Stimulated activated CD4-positive, alpha-beta T cell treated with anti-CD3 and anti-CD28 coated beads, Interleukin-4, amount 100 ng/mL, for 4 hours (primary cell): Measurements from ENCODE around the gene RBM47.
"Not testable (repeated sequence)": the region's sequence is repeated elsewhere in the genome, so short reads cannot be mapped to it uniquely, and the experiment has no call there.

ENCODE experiments used
- DNase-seq, 2 experiments: peaks; one replicate each; pipeline ENCODE4 v3.0.0-alpha.2; 2020

The RBM47 gene

GRCh38 chr4:40559585-40560465, 69.8 kb downstream of the RBM47 start:
- no peak for DNase-seq

DNA sequence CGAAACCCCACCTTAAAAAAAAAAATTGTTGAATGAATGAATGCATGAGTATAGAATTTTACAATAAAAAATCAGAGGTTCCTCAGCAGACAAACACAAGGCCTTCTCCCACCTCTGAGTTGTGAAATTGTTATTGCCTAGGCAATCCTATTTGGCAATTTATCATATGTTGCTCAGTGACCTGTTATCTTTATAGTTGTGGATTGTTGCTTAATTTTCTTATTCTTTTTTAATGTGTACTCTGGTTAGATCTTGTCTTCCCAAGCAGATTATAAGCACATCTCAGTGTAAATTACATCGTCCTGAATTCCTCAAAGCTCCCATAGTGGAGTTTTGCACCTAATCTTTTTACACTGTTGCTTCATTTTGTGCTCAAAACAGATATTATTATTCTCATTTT, 71.9 kb downstream of the RBM47 start:
- DNase-seq: no peak

DNA sequence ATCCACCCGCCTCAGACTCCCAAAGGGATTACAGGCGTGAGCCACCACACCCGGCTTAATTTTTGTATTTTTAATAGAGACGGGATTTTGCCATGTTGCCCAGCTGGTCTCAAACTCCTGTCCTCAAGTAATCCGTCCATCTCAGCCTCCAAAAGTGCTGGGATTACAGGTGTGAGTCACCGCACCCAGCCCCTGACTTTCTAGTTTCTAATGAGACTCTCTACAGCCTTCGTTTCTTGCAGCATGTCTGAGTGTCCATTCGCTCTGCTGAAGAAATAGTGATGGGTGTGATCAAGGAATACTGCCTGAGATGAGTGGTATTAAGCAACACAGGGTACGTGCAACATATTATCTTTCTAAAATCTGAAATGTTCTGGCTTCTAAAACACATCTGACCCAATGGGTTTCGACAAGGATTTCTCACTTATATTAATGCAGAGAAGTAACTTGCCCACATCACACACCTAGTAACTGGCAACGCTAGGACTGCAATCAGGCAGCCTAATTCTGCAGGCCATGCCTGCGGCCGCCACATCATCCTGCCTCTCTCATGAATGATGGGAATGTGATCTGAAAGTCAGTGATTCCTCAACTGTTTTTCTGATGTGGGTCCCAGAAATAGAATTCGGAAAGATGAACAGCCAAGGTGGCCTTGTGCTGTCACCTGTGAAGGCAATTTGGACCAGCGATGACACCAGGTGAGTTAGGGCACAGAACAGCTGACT, 74.3 kb downstream of the RBM47 start:
- no peak for DNase-seq

- DNase-seq: not testable (repeated sequence)
Observed at GRCh38 chr4:40554641-40555040, 75.0 kb downstream of the RBM47 start.

DNA sequence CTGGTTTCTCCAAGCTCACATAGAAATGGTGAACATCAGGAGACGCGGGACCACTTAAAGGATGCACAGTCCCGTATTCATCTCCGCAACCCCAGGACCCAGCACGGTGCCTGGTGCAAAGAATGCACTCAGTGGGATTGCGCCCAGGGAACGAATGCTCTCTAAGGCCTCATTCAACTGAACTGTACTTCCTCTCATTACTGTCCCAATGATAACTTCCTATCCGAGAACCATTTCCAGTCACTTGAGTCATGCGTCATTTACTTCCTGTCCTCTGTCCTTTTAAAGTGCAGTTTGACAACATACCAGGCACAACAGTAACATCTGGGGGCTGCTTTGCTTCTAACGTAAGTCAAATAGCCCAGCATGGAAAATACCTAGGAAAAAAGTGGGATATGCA, 75.7 kb downstream of the RBM47 start:
- no peak for DNase-seq

DNA sequence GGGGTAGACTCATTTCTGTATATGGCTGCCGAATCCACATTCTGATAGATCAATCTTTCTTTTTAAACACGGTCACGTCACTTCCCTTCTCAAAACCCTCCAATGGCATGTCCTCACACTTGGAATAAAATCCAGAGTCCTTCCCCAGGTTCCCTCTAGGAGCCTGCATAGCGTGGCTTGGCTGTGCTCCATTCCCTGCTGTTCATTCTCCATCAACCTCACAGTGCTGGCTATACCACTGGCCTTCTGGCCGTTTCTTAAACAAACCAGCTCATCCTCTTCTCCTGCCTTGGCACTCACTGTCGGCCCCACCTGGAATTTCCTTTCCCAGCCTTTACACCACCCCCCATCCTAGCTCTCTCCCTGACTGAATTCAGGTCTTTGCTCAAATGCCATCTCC, 77.1 kb downstream of the RBM47 start:
- DNase-seq: no peak

DNA sequence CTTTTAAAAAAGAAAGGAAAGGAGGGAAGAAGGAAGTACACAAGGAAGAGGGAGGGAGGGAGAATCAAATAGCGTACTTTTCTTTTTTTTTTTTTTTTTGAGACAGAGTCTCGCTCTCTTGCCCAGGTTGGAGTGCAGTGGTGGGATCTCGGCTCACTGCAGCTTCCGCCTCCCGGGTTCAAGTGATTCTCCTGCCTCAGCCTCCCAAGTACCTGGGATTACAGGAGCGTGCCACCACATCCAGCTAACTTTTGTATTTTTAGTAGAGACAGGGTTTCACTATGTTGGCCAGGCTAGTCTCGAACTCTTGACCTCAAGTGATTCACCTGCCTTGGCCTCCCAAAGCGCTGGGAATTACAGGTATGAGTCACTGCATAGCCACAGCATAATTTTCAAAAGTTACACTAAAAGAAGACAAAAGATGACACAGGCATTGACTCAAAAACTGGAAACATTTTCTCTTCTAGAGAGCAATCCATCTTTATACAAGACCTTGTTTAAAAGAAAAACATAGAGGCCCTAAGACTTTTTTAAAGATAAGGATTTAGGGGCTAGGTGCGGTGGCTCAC, 78.0 kb downstream of the RBM47 start:
- DNase-seq: peak in 1 of 2 experiments; percentile 37

- DNase-seq: peak in 1 of 2 experiments; percentile 27
Observed at GRCh38 chr4:40550948-40551462, 78.7 kb downstream of the RBM47 start.

GRCh38 chr4:40550196-40550595, 79.5 kb downstream of the RBM47 start:
- DNase-seq: no peak

DNA sequence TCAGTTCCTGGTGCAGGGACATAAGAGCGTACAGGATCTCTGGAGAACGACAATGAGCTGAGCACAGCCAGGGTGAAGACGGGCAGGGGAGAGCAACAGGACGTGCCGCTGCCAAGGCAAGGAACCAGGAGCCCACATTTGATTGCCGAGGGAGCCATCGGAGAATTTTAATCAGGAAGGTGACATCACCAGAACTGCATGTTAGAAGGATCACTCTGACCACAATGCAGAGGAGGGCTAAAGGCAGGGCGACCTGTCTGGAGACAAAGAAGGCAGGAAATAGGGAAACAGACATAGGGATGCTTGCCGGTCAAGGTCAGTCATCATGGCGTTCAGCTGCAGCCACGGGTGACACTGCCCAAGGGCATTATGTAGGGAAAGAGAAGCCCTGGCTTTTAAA, 81.4 kb downstream of the RBM47 start:
- DNase-seq: no peak

- DNase-seq: no peak
Observed at GRCh38 chr4:40547789-40548132, 81.9 kb downstream of the RBM47 start.

DNA sequence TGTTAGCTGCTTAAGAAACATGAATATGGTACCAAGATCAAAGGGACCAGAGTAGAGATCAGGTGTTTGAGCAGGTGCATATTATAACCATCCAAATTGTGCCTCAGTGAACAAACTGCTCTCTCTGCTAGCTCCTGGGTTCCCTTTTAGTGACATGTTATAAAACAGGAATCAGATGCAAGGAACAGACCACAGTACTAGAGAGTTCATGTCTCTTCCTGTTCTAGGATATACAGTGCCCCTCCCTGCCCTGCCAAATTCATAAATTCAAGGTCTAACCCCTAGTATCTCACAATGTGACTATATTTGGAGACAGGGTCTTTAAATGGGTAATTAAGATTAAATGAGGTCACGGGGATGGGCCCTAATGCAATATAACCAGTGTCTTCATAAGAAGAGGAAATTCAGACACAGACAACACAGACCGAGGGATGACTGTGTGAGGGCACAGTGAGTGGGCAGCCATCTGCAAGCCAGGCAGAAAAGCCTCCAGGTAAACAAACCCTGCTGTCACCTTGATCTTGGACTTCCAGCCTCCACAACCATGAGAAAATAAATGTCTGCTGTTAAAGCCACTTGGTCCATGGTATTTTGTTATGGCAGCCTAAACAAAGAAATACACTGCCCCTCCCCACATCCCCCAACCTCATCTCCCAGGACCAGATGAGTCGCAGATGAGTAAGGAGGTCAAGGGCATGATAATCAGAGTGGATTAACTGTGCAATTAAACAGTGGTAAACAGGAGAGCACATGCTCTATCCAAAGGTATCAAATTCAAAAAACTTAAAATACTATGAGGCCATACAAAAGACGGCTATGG, 82.5 kb downstream of the RBM47 start:
- DNase-seq: no peak

DNA sequence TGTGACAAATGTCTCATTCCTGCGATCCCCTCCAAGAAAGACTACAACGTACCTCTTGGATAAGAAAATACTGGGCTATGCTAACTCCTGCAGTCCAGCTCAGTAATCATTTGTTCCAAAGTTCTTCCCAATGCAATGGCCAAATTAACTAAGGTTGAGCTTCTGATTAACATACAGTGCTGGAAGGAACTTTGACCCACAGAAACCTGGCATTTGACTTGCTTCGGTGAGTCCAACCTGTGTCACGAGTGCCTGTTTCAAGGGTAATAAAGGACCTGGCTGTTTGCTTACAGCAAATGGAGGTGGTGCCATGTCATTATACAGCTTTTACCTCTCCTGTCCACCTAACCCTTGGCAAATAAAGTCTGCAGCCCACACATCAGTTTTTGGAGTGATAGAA, 83.2 kb downstream of the RBM47 start:
- no peak for DNase-seq

DNA sequence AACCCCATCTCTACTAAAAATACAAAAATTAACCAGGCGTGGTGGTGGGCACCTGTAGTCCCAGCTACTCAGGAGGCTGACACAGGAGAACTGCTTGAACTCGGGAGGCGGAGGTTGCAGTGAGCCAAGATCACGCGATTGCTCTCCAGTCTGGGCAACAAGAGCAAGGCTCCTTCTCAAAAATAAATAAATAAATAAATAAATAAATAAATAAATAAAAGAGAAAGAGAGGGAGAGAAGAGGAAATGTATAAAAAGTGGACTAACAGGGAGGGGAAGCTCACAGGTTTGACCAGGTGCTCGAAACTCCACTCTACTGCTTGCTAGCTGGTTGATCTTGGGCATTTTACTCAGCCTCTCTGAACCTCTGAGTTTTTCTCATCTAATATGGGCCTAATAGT, 84.2 kb downstream of the RBM47 start:
- DNase-seq: not testable (repeated sequence)

DNA sequence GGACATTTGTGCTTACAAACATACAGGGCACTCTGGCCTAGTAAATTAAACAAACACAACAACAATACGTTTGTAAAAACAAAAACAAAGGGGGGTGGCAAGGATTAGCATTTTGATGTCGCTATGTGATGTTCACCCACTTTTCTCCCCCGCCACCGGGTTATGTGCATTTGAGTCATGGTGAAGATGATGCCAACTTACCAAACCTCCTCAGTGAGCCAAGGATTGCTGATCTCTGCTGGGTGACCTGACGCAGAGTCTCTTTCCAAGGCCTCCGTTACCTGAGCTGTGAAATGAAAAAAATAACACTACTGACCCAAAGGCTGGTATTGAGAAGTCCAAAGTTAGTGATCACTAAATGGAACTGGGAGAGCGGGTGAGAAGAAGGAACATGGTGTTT, 85.4 kb downstream of the RBM47 start:
- no peak for DNase-seq

- DNase-seq: no peak
Observed at GRCh38 chr4:40540800-40541199, 88.9 kb downstream of the RBM47 start.

GRCh38 chr4:40536032-40536431, 93.6 kb downstream of the RBM47 start:
- DNase-seq: no peak

DNA sequence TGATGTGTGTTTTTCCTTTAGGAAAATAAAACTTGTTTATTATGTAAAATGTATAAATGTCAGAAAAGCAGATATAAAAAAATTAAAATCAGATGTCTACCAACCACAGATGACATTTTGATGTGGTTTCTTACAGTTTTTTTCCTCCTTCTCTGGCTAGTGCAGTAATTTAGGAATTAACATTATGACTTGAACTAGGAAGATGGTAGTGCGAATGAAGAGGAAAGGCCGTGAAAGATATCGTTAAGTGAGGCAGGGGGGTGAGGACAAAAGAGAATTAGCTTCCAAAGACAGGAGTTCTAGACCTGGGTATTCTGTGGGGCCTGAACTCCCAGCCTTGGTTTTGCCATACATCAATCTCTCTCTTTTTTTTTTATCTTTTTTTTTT, 98.0 kb downstream of the RBM47 start:
- no peak for DNase-seq

DNA sequence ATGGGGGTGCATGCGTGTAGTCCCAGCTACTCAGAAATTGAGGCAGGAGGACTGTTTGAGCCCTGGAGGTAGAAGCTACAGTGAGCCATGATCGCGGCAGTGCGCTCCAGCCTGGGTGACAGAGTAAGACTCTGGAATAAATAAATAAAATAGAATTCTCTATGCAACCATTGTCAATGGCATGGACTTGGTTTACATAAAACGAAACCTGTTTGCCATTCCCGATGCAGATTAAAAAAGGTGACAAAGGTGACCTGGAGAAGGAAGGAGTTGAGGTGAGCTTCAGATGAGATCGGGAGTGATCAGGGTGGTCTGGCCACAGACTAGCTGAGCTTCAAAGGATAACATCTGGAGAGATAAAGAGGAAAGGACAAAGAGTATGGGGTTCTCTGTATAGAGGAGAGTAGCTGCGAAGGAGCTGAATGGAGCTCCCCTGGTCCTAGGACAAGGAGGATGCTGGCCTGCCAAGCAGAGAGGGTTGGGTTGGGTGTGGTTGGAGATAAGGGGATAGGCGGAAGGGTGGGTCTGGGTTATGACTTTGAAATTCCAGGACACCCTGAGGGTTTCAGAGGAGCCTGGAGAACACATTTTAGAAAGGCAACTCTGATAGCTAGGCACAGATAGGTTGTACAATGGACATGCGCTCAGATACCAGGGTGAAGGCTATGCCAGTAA, 98.6 kb downstream of the RBM47 start:
- no peak for DNase-seq

DNA sequence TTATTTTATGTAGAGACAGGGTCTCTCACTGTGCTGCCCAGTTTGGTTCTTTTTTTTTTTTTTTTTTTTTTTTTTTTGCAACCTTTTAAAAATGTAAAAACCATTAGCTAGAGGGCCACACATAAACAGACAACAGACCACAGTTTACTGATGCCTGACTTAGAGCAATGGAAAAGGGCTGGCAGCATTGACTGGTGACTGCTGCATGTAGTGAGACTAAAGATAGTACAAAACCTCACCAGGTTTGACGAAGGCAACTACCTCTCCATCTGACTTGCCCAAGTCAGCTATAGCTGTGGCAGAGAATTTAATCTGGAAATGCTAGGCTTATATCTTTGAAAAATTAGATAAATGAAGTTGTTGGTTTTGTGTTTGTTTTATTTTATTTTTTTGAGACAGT, 102.9 kb downstream of the RBM47 start:
- DNase-seq: no peak

- DNase-seq: no peak
Observed at GRCh38 chr4:40525752-40526598, 103.7 kb downstream of the RBM47 start.
